Measurements from ENCODE around the gene TSBP1. TPM values are rescaled to one million over a fixed set of nuclear protein-coding genes. Genes with fewer than 3 reads are reported as not detected.

TSBP1 gene
- total RNA-seq, 1 experiment from 2014 or later = not detected

- ATAC-seq = no peak
- in situ Hi-C loops (cut with HindIII; ENCODE audit: low pct_unique_long_range_greater_than_20kb, low sequenced_read_pairs) (no loop called here), intact Hi-C loops (cut with micrococcal nuclease; ENCODE audit: unreplicated experiment) (no loop called here)
- Histone ChIP-seq H3K36me3 (ENCODE audit: control insufficient read depth, insufficient read depth, low read length) (no peaks in the 10 kb centered on the region), H3K27ac (ENCODE audit: low read length) (no peak overlapping the region), H3K4me1 (ENCODE audit: control insufficient read depth, insufficient read depth, low read length) (no peaks in the 10 kb centered on the region), H3K27me3 (ENCODE audit: control insufficient read depth, insufficient read depth, low read length) (no peaks in the 10 kb centered on the region), H3K4me3 (ENCODE audit: low read depth in 2 of 2, low read length in 2 of 2) (no peak overlapping the region), H3K9me3 (ENCODE audit: control insufficient read depth, insufficient read depth, low read depth, low read length) (no peaks in the 10 kb centered on the region)
- POLR2A ChIA-PET = no interaction called here
- DNase-seq (ENCODE audit: low read depth, low spot score) = no peak
- CTCF ChIA-PET = no interaction called here
- no TSS peak for BruUV-seq (replicated peaks)
- no peak for TF ChIP-seq CTCF (IDR thresholded peaks at IDR 0.05)
- no peak for TF ChIP-seq SIN3A (IDR thresholded peaks at IDR 0.05; ENCODE audit: borderline replicate concordance, insufficient read depth, low read depth, low read length)
- no peak for TF ChIP-seq REST (IDR thresholded peaks at IDR 0.05; ENCODE audit: insufficient read depth in 1 of 2, low read depth in 2 of 2, low read length in 1 of 2)
- no peak for TF ChIP-seq TCF7L2 (IDR thresholded peaks at IDR 0.05; ENCODE audit: low read depth, low read length)
- TF ChIP-seq POLR2AphosphoS5 (IDR thresholded peaks at IDR 0.05; ENCODE audit: low read depth, low read length) = no peak
These were observed 31.5 kb downstream of the TSBP1 start for GRCh38 chr6:32340242-32340641.

- Histone ChIP-seq H3K27me3 (ENCODE audit: control insufficient read depth, insufficient read depth, low read length) (no peaks in the 10 kb centered on the region), H3K9me3 (ENCODE audit: control insufficient read depth, insufficient read depth, low read depth, low read length) (no peaks in the 10 kb centered on the region), H3K36me3 (ENCODE audit: control insufficient read depth, insufficient read depth, low read length) (no peaks in the 10 kb centered on the region), H3K4me1 (ENCODE audit: control insufficient read depth, insufficient read depth, low read length) (no peaks in the 10 kb centered on the region), H3K4me3 (ENCODE audit: low read depth in 2 of 2, low read length in 2 of 2) (no peak overlapping the region), H3K27ac (ENCODE audit: low read length) (no peak overlapping the region)
- ChIA-PET POLR2A (no interaction called here), CTCF (interaction anchor here (0.6 kb wide), 1 partner anchor 1924 kb away, joined by 3 read pairs; no protein-coding TSS in a partner anchor)
- intact Hi-C loops (cut with micrococcal nuclease; ENCODE audit: unreplicated experiment) (no loop called here), in situ Hi-C loops (cut with HindIII; ENCODE audit: low pct_unique_long_range_greater_than_20kb, low sequenced_read_pairs) (no loop called here)
- TF ChIP-seq REST (IDR thresholded peaks at IDR 0.05; ENCODE audit: insufficient read depth in 1 of 2, low read depth in 2 of 2, low read length in 1 of 2) (no peak), POLR2AphosphoS5 (IDR thresholded peaks at IDR 0.05; ENCODE audit: low read depth, low read length) (no peak), SIN3A (IDR thresholded peaks at IDR 0.05; ENCODE audit: borderline replicate concordance, insufficient read depth, low read depth, low read length) (no peak), CTCF (IDR thresholded peaks at IDR 0.05) (no peak), TCF7L2 (IDR thresholded peaks at IDR 0.05; ENCODE audit: low read depth, low read length) (no peak)
- BruUV-seq (replicated peaks) = no TSS peak
- no peak for ATAC-seq
- DNase-seq (ENCODE audit: low read depth, low spot score) = no peak
These were observed 34.4 kb downstream of the TSBP1 start for GRCh38 chr6:32337186-32337805.

Measured in Panc1 (cell line).